MCF 10A (cell line): ENCODE measurements around the gene PIGR. TPM values are rescaled to one million over a fixed set of nuclear protein-coding genes. Genes with fewer than 3 reads are reported as not detected.

ENCODE experiments used
- BruUV-seq: library from RNA; stranded (reverse); fragments of 400-500 nt; replicated peaks from 2 replicates; lab custom pipeline; 2021; lab: Mats Ljungman, UMichigan
- CTCF ChIA-PET: fragments of 300-600 bp; sonication (Branson Sonifier 250); formaldehyde crosslinking; extraction: SDS; loops from one replicate; lab custom pipeline; 2021; ENCODE audit warnings: antibody characterized with exemption, inconsistent platforms; lab: Yijun Ruan, JAX
- POLR2A ChIA-PET: fragments of 300-600, 350-650 bp; sonication (Branson Sonifier 250); formaldehyde crosslinking; extraction: SDS; loops from one replicate; lab custom pipeline; 2020; ENCODE audit warnings: antibody characterized with exemption, inconsistent platforms; lab: Yijun Ruan, JAX
- DNase-seq: peaks from one replicate; pipeline ENCODE4 v3.0.0-alpha.2; 2018; ENCODE audit not compliant: unreplicated experiment
- H3K27ac Mint-ChIP-seq: one replicate; pipeline ENCODE4 v1.8.0; 2022; ENCODE audit warnings: mild to moderate bottlenecking, low read depth, mixed read lengths; ENCODE audit not compliant: unreplicated experiment
- H3K27me3 Mint-ChIP-seq: one replicate; pipeline ENCODE4 v1.8.0; 2022; ENCODE audit warnings: mixed read lengths; ENCODE audit not compliant: insufficient read depth, unreplicated experiment
- H3K36me3 Mint-ChIP-seq: one replicate; pipeline ENCODE4 v1.8.0; 2022; ENCODE audit warnings: mild to moderate bottlenecking, moderate library complexity, mixed read lengths; ENCODE audit not compliant: insufficient read depth, unreplicated experiment
- H3K4me1 Mint-ChIP-seq: one replicate; pipeline ENCODE4 v1.8.0; 2022; ENCODE audit warnings: mixed read lengths; ENCODE audit not compliant: insufficient read depth, unreplicated experiment
- H3K4me3 Mint-ChIP-seq: one replicate; pipeline ENCODE4 v1.8.0; 2022; ENCODE audit warnings: mild to moderate bottlenecking, moderate library complexity, mixed read lengths; ENCODE audit not compliant: unreplicated experiment
- H3K9me3 Mint-ChIP-seq: one replicate; pipeline ENCODE4 v1.8.0; 2022; ENCODE audit warnings: mixed read lengths; ENCODE audit not compliant: unreplicated experiment
- intact Hi-C: fragments of 100-400 bp; cut with micrococcal nuclease; formaldehyde crosslinking; loops from 2 replicates; pipeline ENCODE4 v1.14.1; 2022
- total RNA-seq: library from RNA; stranded (reverse); gene quantifications from 2 replicates; pipeline ENCODE4 v1.2.3, GENCODE V29; 2022
- TF ChIP-seq, protein P1 (sequence below): fragments of 200-600 bp; IDR thresholded peaks from one replicate; pipeline ENCODE4 v1.8.0; 2022; ENCODE audit warnings: antibody characterized with exemption, mild to moderate bottlenecking; ENCODE audit not compliant: unreplicated experiment

PIGR gene
- total RNA-seq, 1 experiment from 2014 or later = not detected

DNA sequence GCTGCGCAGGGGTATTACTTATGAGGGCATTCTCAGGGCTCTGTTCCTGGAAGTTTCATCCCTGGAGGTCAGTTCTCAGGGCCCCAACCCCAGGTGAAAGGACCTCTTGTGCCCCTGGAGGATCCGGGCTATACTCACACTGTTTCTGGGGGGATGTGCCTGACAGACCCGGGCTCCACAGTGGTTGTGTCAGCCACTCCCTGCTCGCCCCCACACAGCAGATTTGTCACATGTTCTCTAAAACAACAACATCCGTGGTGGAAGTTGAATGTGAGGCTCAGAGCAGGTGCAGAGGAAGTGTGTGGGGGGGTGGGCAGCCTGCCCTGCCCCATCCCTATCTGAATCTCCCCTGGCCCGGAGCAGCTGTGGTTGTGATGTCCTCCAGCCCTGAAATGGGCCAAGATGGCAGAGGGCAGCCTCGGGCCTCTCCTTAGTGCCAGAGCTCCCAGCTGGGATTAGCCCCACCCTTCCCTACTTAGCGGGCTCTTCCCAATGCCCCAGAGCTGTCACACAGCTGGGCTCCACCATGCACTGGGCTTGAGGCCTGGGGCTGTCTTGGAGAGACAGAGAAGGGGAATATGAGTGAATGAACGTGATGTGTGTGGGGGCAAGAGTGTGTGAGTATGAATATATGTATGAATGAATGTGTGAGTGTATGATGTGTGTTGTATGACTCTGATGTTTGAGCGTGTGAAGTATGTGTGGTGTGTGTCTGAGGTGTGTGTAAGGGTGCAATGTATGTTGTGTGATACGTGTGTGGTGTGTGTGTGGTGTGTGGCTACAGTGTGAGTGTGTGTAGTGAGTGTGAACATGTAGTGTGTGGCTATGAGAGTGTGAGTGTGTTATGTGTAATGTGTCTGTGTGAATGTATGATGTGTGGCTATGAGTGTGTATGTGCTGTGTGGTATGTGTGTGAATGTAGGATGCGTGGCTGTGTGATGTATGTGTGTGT lies 23.0 kb downstream of the PIGR start:
- Mint-ChIP-seq H3K27ac (no peak overlapping the region), H3K9me3 (no peaks in the 10 kb centered on the region), H3K36me3 (no peaks in the 10 kb centered on the region), H3K27me3 (no peaks in the 10 kb centered on the region), H3K4me1 (no peaks in the 10 kb centered on the region), H3K4me3 (no peak overlapping the region)
- no TSS peak for BruUV-seq
- ChIA-PET CTCF (interaction anchor here (0.7 to 13.0 kb wide), 5 partner anchors 11 to 114 kb away, joined by 3 to 287 read pairs (median 4); no protein-coding TSS in a partner anchor), POLR2A (interaction anchor here (0.7 kb wide), 1 partner anchor 20 kb away, joined by 3 read pairs; no protein-coding TSS in a partner anchor)
- intact Hi-C loops = no loop called here
- no peak for DNase-seq
- TF ChIP-seq, protein P1, sequence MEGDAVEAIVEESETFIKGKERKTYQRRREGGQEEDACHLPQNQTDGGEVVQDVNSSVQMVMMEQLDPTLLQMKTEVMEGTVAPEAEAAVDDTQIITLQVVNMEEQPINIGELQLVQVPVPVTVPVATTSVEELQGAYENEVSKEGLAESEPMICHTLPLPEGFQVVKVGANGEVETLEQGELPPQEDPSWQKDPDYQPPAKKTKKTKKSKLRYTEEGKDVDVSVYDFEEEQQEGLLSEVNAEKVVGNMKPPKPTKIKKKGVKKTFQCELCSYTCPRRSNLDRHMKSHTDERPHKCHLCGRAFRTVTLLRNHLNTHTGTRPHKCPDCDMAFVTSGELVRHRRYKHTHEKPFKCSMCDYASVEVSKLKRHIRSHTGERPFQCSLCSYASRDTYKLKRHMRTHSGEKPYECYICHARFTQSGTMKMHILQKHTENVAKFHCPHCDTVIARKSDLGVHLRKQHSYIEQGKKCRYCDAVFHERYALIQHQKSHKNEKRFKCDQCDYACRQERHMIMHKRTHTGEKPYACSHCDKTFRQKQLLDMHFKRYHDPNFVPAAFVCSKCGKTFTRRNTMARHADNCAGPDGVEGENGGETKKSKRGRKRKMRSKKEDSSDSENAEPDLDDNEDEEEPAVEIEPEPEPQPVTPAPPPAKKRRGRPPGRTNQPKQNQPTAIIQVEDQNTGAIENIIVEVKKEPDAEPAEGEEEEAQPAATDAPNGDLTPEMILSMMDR = no peak

DNA sequence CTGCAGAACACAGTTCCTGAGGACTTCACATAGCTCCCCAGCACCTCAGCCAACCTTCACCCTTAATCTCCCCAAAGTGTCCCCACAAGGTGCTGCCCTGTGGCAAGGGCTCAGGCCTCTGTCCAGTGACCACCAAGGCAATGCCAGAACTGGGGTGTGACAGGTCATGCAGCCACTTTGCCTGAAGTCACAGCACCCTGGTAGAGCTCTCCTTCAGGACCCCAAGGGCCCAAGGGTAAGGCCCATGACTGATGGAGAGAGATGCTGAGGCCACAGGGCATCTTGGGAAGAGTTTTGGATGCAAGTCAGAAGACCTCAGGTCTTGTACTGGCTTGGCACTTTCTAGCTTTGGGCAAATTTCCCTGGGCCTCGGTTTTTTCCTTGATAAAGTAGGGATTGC lies 23.7 kb downstream of the PIGR start:
- BruUV-seq = no TSS peak
- intact Hi-C loops = no loop called here
- no peaks in the 10 kb centered on the region for H3K9me3 Mint-ChIP-seq
- H3K4me3 Mint-ChIP-seq = no peak overlapping the region
- no peak for DNase-seq
- ChIA-PET POLR2A (interaction anchor here (0.7 to 1.8 kb wide), 3 partner anchors 9 to 188 kb away, joined by 3 to 5 read pairs (median 3); no protein-coding TSS in a partner anchor), CTCF (interaction anchor here (0.7 to 13.0 kb wide), 6 partner anchors 9 to 113 kb away, joined by 3 to 287 read pairs (median 4); no protein-coding TSS in a partner anchor)
- no peaks in the 10 kb centered on the region for H3K4me1 Mint-ChIP-seq
- no peaks in the 10 kb centered on the region for H3K36me3 Mint-ChIP-seq
- TF ChIP-seq, protein P1 = no peak
- H3K27ac Mint-ChIP-seq = no peak overlapping the region
- H3K27me3 Mint-ChIP-seq = no peaks in the 10 kb centered on the region

DNA sequence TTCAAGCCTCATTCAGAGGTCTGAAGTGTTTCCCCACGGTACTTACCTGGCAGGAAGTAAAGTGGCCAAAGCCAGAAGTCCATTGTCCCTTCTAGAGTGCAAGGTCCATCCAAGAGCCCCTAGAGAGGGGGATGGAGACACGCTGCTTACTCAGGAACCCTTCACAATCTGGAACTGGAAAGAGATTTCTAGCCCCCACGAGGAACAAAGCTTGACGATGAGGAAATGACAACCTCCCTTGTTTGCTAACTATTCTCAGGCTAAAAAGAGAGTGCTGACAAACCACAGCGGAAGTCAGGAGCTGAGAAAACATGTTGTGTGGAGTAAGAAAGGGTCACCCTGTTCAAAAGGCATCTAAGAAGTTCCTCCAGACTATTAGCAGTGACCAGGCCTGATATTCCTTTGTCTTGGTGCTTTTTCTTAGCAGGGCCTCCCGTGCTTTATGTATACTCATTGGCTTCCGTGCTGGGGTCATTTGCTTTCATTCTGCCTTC lies 24.4 kb downstream of the PIGR start, which contains the start of gene FCMR:
FCMR (minus strand) TSS at position 170 of the 494 bp plus-strand sequence; CDS start at position 83, 87 bp downstream.
- CTCF ChIA-PET = interaction anchor here (0.6 to 13.0 kb wide), 13 partner anchors 10 to 290 kb away, joined by 3 to 287 read pairs (median 3); partner anchors contain the start of gene DYRK3
- DNase-seq = no peak
- BruUV-seq = no TSS peak
- no peaks in the 10 kb centered on the region for H3K9me3 Mint-ChIP-seq
- H3K4me3 Mint-ChIP-seq = no peak within 1 kb of the TSS
- POLR2A ChIA-PET = interaction anchor here (1.3 to 1.8 kb wide), 2 partner anchors 10 to 187 kb away, joined by 3 to 5 read pairs; no protein-coding TSS in a partner anchor
- H3K4me1 Mint-ChIP-seq = no peaks in the 10 kb centered on the region
- intact Hi-C loops = no loop called here
- no peaks in the 10 kb centered on the region for H3K36me3 Mint-ChIP-seq
- H3K27me3 Mint-ChIP-seq = no peaks in the 10 kb centered on the region
- H3K27ac Mint-ChIP-seq = no peak within 1 kb of the TSS
- TF ChIP-seq, protein P1 = no peak
